K562 (cell line): Measurements from ENCODE around the gene MC1R. TPM values are rescaled to one million over a fixed set of nuclear protein-coding genes. Genes with fewer than 3 reads are reported as not detected.

Experiments
- ATAC-seq: fragments of 200-7000 bp; cut with Tn5 transposase; 3 replicates; pipeline ENCODE4 v1.9.1; 2020; ENCODE audit warnings: moderate library complexity
- BruUV-seq: library from RNA; stranded (reverse); fragments of 400-500 nt; replicated peaks from 2 replicates; lab custom pipeline; 2021; lab: Mats Ljungman, UMichigan
- CTCF ChIA-PET: fragments of 300-600 bp; formaldehyde crosslinking; extraction: SDS; loops from one replicate; lab custom pipeline; 2021; ENCODE audit warnings: low intra/inter-chr PET ratio; lab: Yijun Ruan, JAX
- POLR2A ChIA-PET: fragments of 300-600, 350-650 bp; sonication (Branson Sonifier 250); formaldehyde crosslinking; extraction: SDS; loops from one replicate; lab custom pipeline; 2021; ENCODE audit warnings: antibody characterized with exemption, inconsistent platforms; lab: Yijun Ruan, JAX
- DNase-seq, 4 experiments: peaks; one replicate each; pipeline versions ENCODE4 v3.0.0 to v3.0.0-alpha.2; 2011 to 2018; ENCODE audit warnings: low spot score in 3 of 4, mixed read lengths in 3 of 4; ENCODE audit errors: extremely low read depth in 1 of 4
- FAIRE-seq: peaks from 2 replicates; lab custom pipeline; 2011; peaks lifted over from hg19 to GRCh38; lab: Jason Lieb, UNC
- H2AFZ ChIP-seq: 2 replicates; pipeline ENCODE4 v1.6.0; 2011; ENCODE audit warnings: low read depth, low read length, control low read depth, inconsistent platforms
- H3K27ac ChIP-seq: fragments of 200-600 bp; 3 replicates; pipeline ENCODE4 v1.8.0; 2011; ENCODE audit warnings: low read depth, mild to moderate bottlenecking, control low read depth, inconsistent platforms, low read length, moderate library complexity, mixed read lengths; ENCODE audit errors: extremely low read depth
- H3K27me3 ChIP-seq, 2 experiments: fragments of 300-600 bp in 1 of 2; 2 replicates in 1 of 2; 3 replicates in 1 of 2; pipeline versions ENCODE4 v1.6.0 to v1.8.0; 2011; ENCODE audit warnings: inconsistent platforms in 2 of 2, low read length in 2 of 2, mild to moderate bottlenecking in 1 of 2, mixed read lengths in 1 of 2, moderate library complexity in 1 of 2; ENCODE audit not compliant: control insufficient read depth in 2 of 2, insufficient read depth in 2 of 2
- H3K36me3 ChIP-seq: fragments of 300-600 bp; 3 replicates; pipeline ENCODE4 v1.8.0; 2011; ENCODE audit warnings: mild to moderate bottlenecking, low read length, inconsistent platforms; ENCODE audit not compliant: control insufficient read depth, insufficient read depth
- H3K4me1 ChIP-seq, 2 experiments: fragments of 200-600 bp in 1 of 2; replicated peaks in 1 of 2; 2 replicates in 1 of 2; 3 replicates in 1 of 2; pipeline versions ENCODE4 v1.5.1 to v1.8.0; 2011; ENCODE audit warnings: inconsistent platforms in 2 of 2, low read length in 2 of 2, mild to moderate bottlenecking in 1 of 2, mixed read lengths in 1 of 2, moderate library complexity in 1 of 2; ENCODE audit not compliant: control insufficient read depth in 2 of 2, insufficient read depth in 2 of 2
- H3K4me2 ChIP-seq: 2 replicates; pipeline ENCODE4 v1.6.1; 2011; ENCODE audit warnings: low read length, control low read depth, inconsistent platforms, mixed read lengths; ENCODE audit not compliant: insufficient read depth
- H3K4me3 ChIP-seq: fragments of 200-600 bp; sonication (generic), shearing (Covaris generic); 2 replicates; pipeline ENCODE4 v1.5.1; 2016; ENCODE audit warnings: control low read depth, inconsistent platforms
- H3K79me2 ChIP-seq: fragments of 200-600 bp; 3 replicates; pipeline ENCODE4 v1.8.0; 2011; ENCODE audit warnings: low read length, inconsistent platforms; ENCODE audit not compliant: control insufficient read depth, insufficient read depth
- H3K9ac ChIP-seq, 2 experiments: 2 replicates each; pipeline versions ENCODE4 v1.6.0 to v1.6.1; 2011; ENCODE audit warnings: low read depth in 2 of 2, low read length in 2 of 2, control low read depth in 1 of 2, inconsistent platforms in 1 of 2, mild to moderate bottlenecking in 1 of 2, mixed read lengths in 1 of 2; ENCODE audit not compliant: insufficient read depth in 1 of 2
- H3K9me1 ChIP-seq: one replicate; pipeline ENCODE4 v1.6.0; 2011; ENCODE audit warnings: inconsistent platforms, mild to moderate bottlenecking, low read length, moderate library complexity; ENCODE audit not compliant: control insufficient read depth, insufficient read depth
- H3K9me3 ChIP-seq: replicated peaks from 2 replicates; pipeline ENCODE4 v1.5.1; 2011; ENCODE audit warnings: low read depth, low read length, inconsistent platforms; ENCODE audit not compliant: control insufficient read depth, insufficient read depth
- H4K20me1 ChIP-seq: replicated peaks from 2 replicates; pipeline ENCODE4 v1.6.1; 2011; ENCODE audit warnings: low read length, inconsistent platforms, mixed read lengths; ENCODE audit not compliant: control insufficient read depth, insufficient read depth
- POLR2AphosphoS5 ChIP-seq: IDR thresholded peaks from 2 replicates; pipeline ENCODE4 v1.6.1; 2011; ENCODE audit warnings: mild to moderate bottlenecking, low read depth, low read length, moderate library complexity; ENCODE audit not compliant: control insufficient read depth, insufficient read depth
- POLR2G ChIP-seq: fragments of 200-400 bp; formaldehyde crosslinking; IDR thresholded peaks from 2 replicates; pipeline ENCODE4 v1.6.1; 2017; ENCODE audit warnings: low read depth, mild to moderate bottlenecking, antibody characterized with exemption, low read length, moderate library complexity
- ZNF324 ChIP-seq: fragments of 250-450 bp; sonication (Bioruptor Pico); IDR thresholded peaks from 2 replicates; pipeline ENCODE4 v1.4.0; 2020; ENCODE audit warnings: mild to moderate bottlenecking
- WGBS: fragments of 100-300 bp; shearing (Covaris generic); methylation state at CpG from one replicate; pipeline ENCODE4 v1.1.6; 2016; ENCODE audit warnings: low coverage, mixed read lengths; ENCODE audit not compliant: insufficient coverage; ENCODE audit errors: missing lambda C conversion rate; 5-methylcytosine and 5-hydroxymethylcytosine counted together
- in situ Hi-C: fragments of 300-500 bp; cut with MboI; formaldehyde crosslinking; loops from 4 replicates; pipeline ENCODE4 v1.15.0; 2018; ENCODE audit warnings: inconsistent platforms, mixed read lengths
- intact Hi-C: fragments of 100-400 bp; cut with micrococcal nuclease; formaldehyde crosslinking; loops from 2 replicates; pipeline ENCODE4 v1.14.2; 2022
- polyA plus RNA-seq, 8 experiments: library from polyadenylated mRNA; depleted of rRNA in 4 of 8; stranded (reverse) in 5 of 8; unstranded in 3 of 8; fragments of >200 nt; fragmentation: Nextera tagmentation in 2 of 8; fragmentation: Illumina TruSeq in 1 of 8; extraction: Ambion mirVana in 2 of 8; extraction: Trizol in 1 of 8; gene quantifications; 2 replicates each; pipeline versions ENCODE4 v1.2.1 to v1.2.3, GENCODE V29; 2011 to 2014; ENCODE audit warnings: inconsistent platforms in 1 of 8, missing spikeins in 1 of 8
- total RNA-seq, 7 experiments: library from RNA; depleted of rRNA in 6 of 7; stranded (reverse); fragments of >200 nt in 6 of 7; fragmentation: Illumina TruSeq in 2 of 7; extraction: Trizol in 2 of 7; gene quantifications; 2 replicates each; pipeline versions ENCODE4 v1.2.1 to v1.2.3, GENCODE V29; 2011 to 2021; ENCODE audit warnings: low replicate concordance in 1 of 7

Gene MC1R
- total and polyA plus RNA-seq, 9 of the 15 experiments (the other 6 are each of a cell fraction or from before 2014, with no cell fraction given), result 0.14 to 5.3 (median 2.5) TPM; not detected in 1

DNA sequence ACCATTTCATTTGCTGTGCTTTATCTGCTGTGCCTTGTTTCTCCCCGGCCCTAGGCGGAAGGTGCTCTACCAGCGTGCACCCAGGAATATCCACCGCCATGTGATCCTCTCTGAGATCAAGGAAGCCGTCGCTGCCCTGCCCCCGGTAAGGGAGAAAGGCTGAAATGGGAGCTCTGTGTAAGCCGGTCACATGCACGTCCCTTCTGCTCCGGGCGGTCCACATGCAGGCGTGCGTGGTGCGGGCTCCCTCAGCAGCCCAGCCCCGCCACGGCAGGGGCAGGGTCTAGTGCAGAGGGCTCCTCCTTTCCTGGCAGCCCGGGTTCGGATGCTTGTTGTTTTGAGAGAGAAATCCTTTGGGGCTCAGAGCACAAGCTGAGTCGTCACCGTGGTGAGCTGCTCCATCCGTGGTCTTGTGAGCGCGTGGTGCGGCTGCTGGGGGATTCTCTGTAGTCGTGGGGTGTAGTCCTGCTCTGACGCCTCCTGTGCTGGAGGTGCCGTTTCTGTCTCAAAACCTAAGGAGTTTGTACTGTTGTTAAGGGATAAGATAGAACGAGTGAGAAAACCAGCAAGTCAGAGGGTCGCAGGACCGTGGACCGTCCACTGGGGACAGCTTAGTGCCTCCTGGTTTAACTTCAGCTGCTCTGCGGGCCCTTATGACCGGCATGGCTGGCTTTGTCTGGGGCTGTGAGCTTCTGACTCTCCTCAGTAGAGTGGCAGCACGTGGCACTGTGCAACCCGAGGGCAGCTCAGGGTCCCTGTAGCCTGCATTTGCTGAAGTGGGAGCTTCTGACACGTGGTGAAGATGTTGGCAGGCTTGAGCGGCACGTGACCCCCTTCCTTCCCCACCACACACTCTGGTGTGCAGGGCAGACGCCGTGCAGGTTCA is 12.3 kb upstream of the MC1R start:
- Histone ChIP-seq H3K9me3 (no peaks in the 10 kb centered on the region; the same call in 1 of the 2 replicates), H3K4me3 (no peak overlapping the region), H3K27me3 (no peaks in the 10 kb centered on the region), H3K27ac (no peak overlapping the region), H4K20me1 (no peaks in the 10 kb centered on the region), H2AFZ (no peak overlapping the region), H3K79me2 (no peaks in the 10 kb centered on the region), H3K36me3 (peaks cover 73% of the 10 kb centered on the region; the same call in 2 of the 3 replicates), H3K9me1 (no peaks in the 10 kb centered on the region), H3K4me1 (peaks cover 0 to 19% of the 10 kb centered on the region in 2 experiments; a peak in 2 of 5 replicates), H3K9ac (no peak overlapping the region; a peak in 1 of 4 replicates), H3K4me2 (no peak overlapping the region)
- no peak for ATAC-seq
- DNase-seq, result no peak
- 94% methylated on average over 34 of the region's 40 CpGs for WGBS
- TF ChIP-seq ZNF324 (CRISPR knock-in tag), result no peak
- TF ChIP-seq POLR2G, result peak; percentile 63
- TF ChIP-seq POLR2AphosphoS5, result 0 out of 2 replicates have a peak, but pooled peaks have one; percentile 10
- POLR2A ChIA-PET, result interaction anchor here (0.6 to 1.3 kb wide), 5 partner anchors 9 to 102 kb away, joined by 3 read pairs; no protein-coding TSS in a partner anchor
- intact Hi-C loops, result no loop called here
- CTCF ChIA-PET, result no interaction called here
- BruUV-seq, result no TSS peak
- in situ Hi-C loops, result no loop called here
- FAIRE-seq, result no peak
